ENCODE measurements around the gene RAB27B.

Gene RAB27B

DNA sequence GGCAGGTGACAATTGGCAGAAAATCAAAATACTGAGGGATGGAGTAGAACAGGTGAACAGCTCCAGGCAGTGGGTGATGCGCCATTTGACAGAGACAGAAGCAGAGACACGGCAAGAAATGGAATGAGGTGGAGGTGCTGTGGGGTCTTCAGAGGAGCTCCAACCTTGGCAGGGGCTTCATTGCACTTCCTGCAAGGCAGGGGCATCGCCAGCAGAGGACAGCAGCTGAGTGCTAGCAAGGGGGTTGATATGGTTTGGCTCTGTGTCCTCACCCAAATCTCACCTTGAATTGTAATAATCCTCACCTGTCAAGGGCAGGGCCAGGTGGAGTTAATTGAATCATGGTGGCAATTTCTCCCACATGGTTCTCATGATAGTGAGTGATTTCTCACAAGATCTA lies 88.2 kb downstream of the RAB27B start:
- no peak for DNase-seq

GRCh38 chr18:54918060-54918459 lies 89.8 kb downstream of the RAB27B start:
- DNase-seq: peak; percentile 17

- DNase-seq: no peak
These were observed 91.1 kb downstream of the RAB27B start for GRCh38 chr18:54919412-54919811.

- DNase-seq: no peak
These were observed 95.2 kb downstream of the RAB27B start for GRCh38 chr18:54923339-54923956.

GRCh38 chr18:54924948-54925347 lies 96.7 kb downstream of the RAB27B start:
- DNase-seq: no peak

GRCh38 chr18:54926593-54927325 lies 98.5 kb downstream of the RAB27B start:
- no peak for DNase-seq

DNA sequence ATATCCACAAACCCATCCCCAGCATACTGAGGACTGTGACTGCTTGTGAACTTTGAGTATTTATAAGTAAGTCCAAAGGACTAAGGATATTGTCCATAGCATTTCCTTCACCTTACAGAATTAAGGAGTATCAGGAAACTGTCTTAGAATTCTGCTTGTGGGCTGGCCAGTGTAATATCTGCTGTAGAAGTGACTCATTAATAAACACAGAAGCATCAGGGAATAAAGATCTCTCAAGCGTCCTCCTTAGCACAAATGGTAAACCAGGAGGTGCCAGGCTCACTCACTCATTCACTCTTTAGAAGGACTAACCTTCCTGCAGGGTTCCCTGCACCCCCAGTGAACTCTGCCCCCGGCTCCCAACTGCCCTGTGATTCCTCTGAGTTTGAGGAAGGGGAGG lies 100.0 kb downstream of the RAB27B start:
- no peak for DNase-seq

- no peak for DNase-seq
These were observed 102.9 kb downstream of the RAB27B start for GRCh38 chr18:54931152-54931551.

GRCh38 chr18:54932472-54932871 lies 104.2 kb downstream of the RAB27B start:
- DNase-seq: no peak

GRCh38 chr18:54938506-54938905 lies 110.2 kb downstream of the RAB27B start:
- no peak for DNase-seq

- DNase-seq: no peak
These were observed 111.2 kb downstream of the RAB27B start for GRCh38 chr18:54939361-54939917.

DNA sequence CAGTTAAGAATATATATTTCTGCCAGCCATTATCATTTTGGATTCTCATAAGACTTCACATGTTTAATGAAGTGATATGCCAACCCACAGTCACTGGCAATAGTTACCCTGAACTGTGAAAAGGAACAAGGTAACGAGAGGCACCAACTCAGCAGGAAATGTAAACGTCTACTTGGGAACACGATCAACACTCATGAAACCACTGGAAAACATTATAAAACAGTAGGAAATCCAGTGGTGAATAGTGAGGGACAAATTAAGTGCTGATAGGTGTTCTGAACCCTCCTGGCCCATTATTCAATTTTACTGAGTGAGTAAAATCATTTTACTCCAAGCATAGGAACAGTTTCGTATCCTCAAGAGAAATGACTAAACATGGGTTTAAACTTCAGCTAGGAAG lies 113.9 kb downstream of the RAB27B start:
- DNase-seq: no peak

GRCh38 chr18:54942569-54942968 lies 114.3 kb downstream of the RAB27B start:
- DNase-seq: no peak
